H1 (cell line): ENCODE results near the gene VWCE. TPM values are rescaled to one million over a fixed set of nuclear protein-coding genes. Genes with fewer than 3 reads are reported as not detected.

ENCODE experiments used
- CTCF ChIA-PET: fragments of 300-600 bp; sonication (Branson Sonifier 250); formaldehyde crosslinking; loops from one replicate; lab custom pipeline; 2021; ENCODE audit not compliant: partially characterized antibody; lab: Charles Lee
- POLR2A ChIA-PET: fragments of 300-600 bp; sonication (Branson Sonifier 250); formaldehyde crosslinking; loops from one replicate; lab custom pipeline; 2021; ENCODE audit warnings: inconsistent platforms; ENCODE audit not compliant: partially characterized antibody; lab: Charles Lee
- DNase-seq, 2 experiments: peaks; one replicate each; pipeline versions ENCODE4 v3.0.0 to v3.0.0-alpha.2; 2010 to 2022; ENCODE audit warnings: low spot score in 2 of 2, low read depth in 1 of 2, mixed read lengths in 1 of 2
- FAIRE-seq: peaks from 2 replicates; lab custom pipeline; 2011; peaks lifted over from hg19 to GRCh38; lab: Jason Lieb, UNC
- H2AFZ ChIP-seq: 2 replicates; pipeline ENCODE4 v1.8.1; 2012; ENCODE audit warnings: low read length, inconsistent platforms
- H2AK5ac ChIP-seq: 2 replicates; pipeline ENCODE4 v1.6.1; 2013; ENCODE audit warnings: low read depth, low read length
- H2BK120ac ChIP-seq: replicated peaks from 2 replicates; pipeline ENCODE3; 2013; ENCODE audit warnings: low read depth, low read length, inconsistent platforms
- H2BK12ac ChIP-seq: 2 replicates; pipeline ENCODE4 v1.6.1; 2013; ENCODE audit warnings: low read depth, low read length
- H2BK15ac ChIP-seq: 2 replicates; pipeline ENCODE4 v1.6.1; 2013; ENCODE audit warnings: low read length
- H2BK20ac ChIP-seq: 2 replicates; pipeline ENCODE4 v1.6.1; 2013; ENCODE audit warnings: low read length
- H2BK5ac ChIP-seq: 2 replicates; pipeline ENCODE4 v1.6.1; 2013; ENCODE audit warnings: low read depth, low read length
- H3K14ac ChIP-seq: 2 replicates; pipeline ENCODE4 v1.6.1; 2013; ENCODE audit warnings: inconsistent platforms; ENCODE audit not compliant: insufficient read length
- H3K18ac ChIP-seq: 2 replicates; pipeline ENCODE4 v1.6.1; 2013; ENCODE audit warnings: low read length; ENCODE audit errors: extremely low read depth
- H3K23ac ChIP-seq: 2 replicates; pipeline ENCODE4 v1.6.1; 2013; ENCODE audit warnings: inconsistent platforms; ENCODE audit not compliant: insufficient read length
- H3K23me2 ChIP-seq: 2 replicates; pipeline ENCODE4 v1.6.1; 2013; ENCODE audit warnings: low read depth, low read length
- H3K27ac ChIP-seq: 2 replicates; pipeline ENCODE4 v1.6.1; 2011; ENCODE audit warnings: low read depth, low read length, inconsistent platforms
- H3K27me3 ChIP-seq, 4 experiments: replicated peaks in 1 of 4; 1 replicate in 1 of 4; 2 replicates in 3 of 4; pipeline versions ENCODE4 v1.6.1 to v1.8.1; 2011 to 2013; ENCODE audit warnings: low read length in 3 of 4, mild to moderate bottlenecking in 3 of 4, inconsistent platforms in 2 of 4, mixed read lengths in 2 of 4, moderate library complexity in 1 of 4; ENCODE audit not compliant: control insufficient read depth in 3 of 4, insufficient read depth in 3 of 4; ENCODE audit errors: extremely low read depth in 1 of 4
- H3K36me3 ChIP-seq, 4 experiments: 2 replicates each; pipeline versions ENCODE4 v1.6.1 to v1.8.1; 2011 to 2013; ENCODE audit warnings: mild to moderate bottlenecking in 4 of 4, low read length in 3 of 4, moderate library complexity in 2 of 4, control low read depth in 1 of 4, inconsistent platforms in 1 of 4; ENCODE audit not compliant: insufficient read depth in 4 of 4, control insufficient read depth in 2 of 4
- H3K4ac ChIP-seq: replicated peaks from 2 replicates; pipeline ENCODE3; 2013; ENCODE audit warnings: low read length, low read depth, mixed read lengths, inconsistent platforms; ENCODE audit not compliant: insufficient read length
- H3K4me1 ChIP-seq, 4 experiments: replicated peaks in 1 of 4; 1 replicate in 1 of 4; 2 replicates in 3 of 4; pipeline versions ENCODE4 v1.6.1 to v1.8.1; 2011 to 2013; ENCODE audit warnings: low read length in 3 of 4, inconsistent platforms in 2 of 4, mixed read lengths in 1 of 4; ENCODE audit not compliant: insufficient read depth in 4 of 4, control insufficient read depth in 3 of 4
- H3K4me2 ChIP-seq, 2 experiments: 2 replicates each; pipeline versions ENCODE4 v1.6.1 to v1.8.1; 2011 to 2013; ENCODE audit warnings: low read depth in 2 of 2, low read length in 2 of 2, control low read depth in 1 of 2, inconsistent platforms in 1 of 2, mild to moderate bottlenecking in 1 of 2; ENCODE audit not compliant: insufficient read depth in 1 of 2
- H3K4me3 ChIP-seq, 4 experiments: fragments of 200-600, 300-600 bp in 1 of 4; sonication (generic), shearing (Covaris generic), sonication (Bioruptor Twin) in 1 of 4; 2 replicates each; pipeline versions ENCODE4 v1.5.1 to v1.8.1; 2011 to 2016; ENCODE audit warnings: low read length in 4 of 4, low read depth in 3 of 4, control low read depth in 2 of 4, inconsistent platforms in 2 of 4, mild to moderate bottlenecking in 2 of 4, mixed read lengths in 1 of 4, moderate library complexity in 1 of 4; ENCODE audit not compliant: insufficient read depth in 2 of 4; ENCODE audit errors: extremely low read depth in 1 of 4
- H3K56ac ChIP-seq: replicated peaks from 2 replicates; pipeline ENCODE3; 2013; ENCODE audit warnings: low read depth, mild to moderate bottlenecking, mixed read lengths, low read length, inconsistent platforms; ENCODE audit not compliant: insufficient read length
- H3K79me1 ChIP-seq: 2 replicates; pipeline ENCODE4 v1.6.1; 2013; ENCODE audit warnings: low read depth, low read length, control low read depth
- H3K79me2 ChIP-seq, 2 experiments: 2 replicates each; pipeline versions ENCODE4 v1.6.1 to v1.8.1; 2012 to 2013; ENCODE audit warnings: low read length in 2 of 2, mild to moderate bottlenecking in 2 of 2, inconsistent platforms in 1 of 2; ENCODE audit not compliant: insufficient read depth in 2 of 2, control insufficient read depth in 1 of 2
- H3K9ac ChIP-seq, 4 experiments: replicated peaks in 1 of 4; 1 replicate in 1 of 4; 2 replicates in 3 of 4; pipeline versions ENCODE4 v1.6.1 to v1.8.1; 2011 to 2013; ENCODE audit warnings: low read depth in 3 of 4, low read length in 3 of 4, control low read depth in 2 of 4, mild to moderate bottlenecking in 2 of 4, moderate library complexity in 2 of 4, inconsistent platforms in 1 of 4; ENCODE audit errors: extremely low read depth in 1 of 4
- H3K9me3 ChIP-seq, 2 experiments: 2 replicates each; pipeline versions ENCODE4 v1.6.1 to v1.8.1; 2012 to 2013; ENCODE audit warnings: mild to moderate bottlenecking in 2 of 2, moderate library complexity in 2 of 2, control low read depth in 1 of 2, inconsistent platforms in 1 of 2, low read depth in 1 of 2, low read length in 1 of 2, mixed read lengths in 1 of 2; ENCODE audit not compliant: insufficient read depth in 2 of 2
- H4K20me1 ChIP-seq, 2 experiments: replicated peaks in 1 of 2; 2 replicates each; pipeline versions ENCODE3 to v1.8.1; 2011 to 2013; ENCODE audit warnings: inconsistent platforms in 2 of 2, low read length in 2 of 2, mild to moderate bottlenecking in 1 of 2; ENCODE audit not compliant: insufficient read depth in 2 of 2, control insufficient read depth in 1 of 2
- H4K5ac ChIP-seq: 2 replicates; pipeline ENCODE4 v1.6.1; 2013; ENCODE audit warnings: low read length, low read depth, mixed read lengths, inconsistent platforms; ENCODE audit not compliant: insufficient read length
- H4K8ac ChIP-seq: 2 replicates; pipeline ENCODE4 v1.8.0; 2013; ENCODE audit warnings: mild to moderate bottlenecking, moderate library complexity, low read length, inconsistent platforms; ENCODE audit not compliant: insufficient read depth; ENCODE audit errors: extremely low read depth
- H4K91ac ChIP-seq: replicated peaks from 2 replicates; pipeline ENCODE3; 2013; ENCODE audit warnings: low read length, mixed read lengths, inconsistent platforms; ENCODE audit not compliant: insufficient read length
- E2F6 ChIP-seq: IDR thresholded peaks from 2 replicates; pipeline ENCODE4 v1.6.1; 2012; ENCODE audit warnings: inconsistent platforms
- EP300 ChIP-seq, 2 experiments: IDR thresholded peaks; 1 replicate in 1 of 2; 2 replicates in 1 of 2; pipeline ENCODE4 v1.6.1; 2011 to 2012; ENCODE audit warnings: low read depth in 2 of 2, low read length in 2 of 2, mild to moderate bottlenecking in 2 of 2, borderline replicate concordance in 1 of 2, inconsistent platforms in 1 of 2, moderate library complexity in 1 of 2
- HDAC2 ChIP-seq, 2 experiments: fragments of 300-600 bp in 1 of 2; sonication (generic) in 1 of 2; IDR thresholded peaks; 2 replicates each; pipeline ENCODE4 v1.6.1; 2011 to 2012; ENCODE audit warnings: low read depth in 2 of 2, low read length in 2 of 2, mild to moderate bottlenecking in 2 of 2, moderate library complexity in 2 of 2, borderline replicate concordance in 1 of 2, inconsistent platforms in 1 of 2
- MAX ChIP-seq: IDR thresholded peaks from 2 replicates; pipeline ENCODE4 v1.6.1; 2012; ENCODE audit warnings: inconsistent platforms
- POLR2AphosphoS5 ChIP-seq: IDR thresholded peaks from 2 replicates; pipeline ENCODE4 v1.6.1; 2011; ENCODE audit warnings: low read depth, low read length
- SAP30 ChIP-seq: fragments of 300-600 bp; sonication (generic); IDR thresholded peaks from 2 replicates; pipeline ENCODE4 v1.7.1; 2012; ENCODE audit warnings: low read length, moderate library complexity, mild to moderate bottlenecking, inconsistent platforms; ENCODE audit not compliant: insufficient read depth, insufficient replicate concordance
- SIN3A ChIP-seq, 2 experiments: IDR thresholded peaks in 1 of 2; conservative IDR thresholded peaks in 1 of 2; 2 replicates each; pipeline ENCODE4 v1.6.1; 2011 to 2012; ENCODE audit warnings: low read length in 2 of 2, improper control_type of control experiment in 1 of 2, low read depth in 1 of 2, mild to moderate bottlenecking in 1 of 2
- WGBS, 2 experiments: shearing (Covaris generic) in 1 of 2; methylation state at CpG; one replicate each; pipeline versions ENCODE4 v1.1.6 to v1.1.7; 2013 to 2015; ENCODE audit warnings: low lambda C conversion rate in 2 of 2, mixed read lengths in 2 of 2, inconsistent platforms in 1 of 2, low coverage in 1 of 2, missing lambda C conversion rate in 1 of 2; ENCODE audit not compliant: insufficient replicate concordance in 2 of 2, insufficient coverage in 1 of 2, insufficient read length in 1 of 2; ENCODE audit errors: extremely low coverage in 1 of 2, missing lambda C conversion rate in 1 of 2; 5-methylcytosine and 5-hydroxymethylcytosine counted together
- polyA plus RNA-seq, 7 experiments: library from polyadenylated mRNA; depleted of rRNA in 3 of 7; stranded (reverse) in 5 of 7; unstranded in 2 of 7; fragments of >200 nt in 5 of 7; fragments of 200-250 nt in 2 of 7; gene quantifications; 1 replicate in 5 of 7; 2 replicates in 1 of 7; 4 replicates in 1 of 7; pipeline versions ENCODE4 v1.2.1 to v1.2.3, GENCODE V29; 2011 to 2013; ENCODE audit warnings: missing spikeins in 2 of 7, mixed read lengths in 2 of 7
- total RNA-seq: library from RNA; stranded (reverse); fragmentation: NEBNext Ultra II Directional; extraction: Animal tissue kit (Norgen Biotek cat#: 25700); gene quantifications from 2 replicates; pipeline ENCODE4 v1.2.1, GENCODE V29; 2021

VWCE gene
- total and polyA plus RNA-seq, 2 of the 8 experiments (the other 6 are each of a cell fraction or from before 2014, with no cell fraction given): 9.5 to 12.3 TPM

GRCh38 chr11:61333550-61334433, 38.7 kb upstream of the VWCE start:
- H2AK5ac ChIP-seq: peak overlapping the region; percentile 95
- POLR2A ChIA-PET: interaction anchor here (0.6 to 39.7 kb wide), 21 partner anchors 8 to 1580 kb away, joined by 3 to 1106 read pairs (median 4); partner anchors contain the start of genes CPSF7, CYB561A3, SDHAF2 and TMEM138
- CTCF ChIA-PET: interaction anchor here (0.9 to 10.1 kb wide), 7 partner anchors 14 to 103 kb away, joined by 3 to 290 read pairs (median 41); partner anchors contain the start of genes CYB561A3, TMEM138 and TMEM216
- peak overlapping the region; percentile 33 for H3K14ac ChIP-seq
- no peaks in the 10 kb centered on the region for H3K9me3 ChIP-seq
- H3K4me2 ChIP-seq: peak overlapping the region; percentile 80 to 98
- H2BK20ac ChIP-seq: 0 out of 2 replicates have a peak overlapping the region, but pooled peaks have one; percentile 19
- peaks cover 6% of the 10 kb centered on the region; the same call in 1 of the 2 replicates for H3K79me1 ChIP-seq
- peak overlapping the region; percentile 80 for H3K56ac ChIP-seq
- H3K9ac ChIP-seq: peak overlapping the region; percentile 93 to 99 (median 98)
- peak overlapping the region; percentile 94 for H4K8ac ChIP-seq
- peaks cover 9% of the 10 kb centered on the region; the same call in 1 of the 2 replicates for H3K23me2 ChIP-seq
- H3K27me3 ChIP-seq: no peaks in the 10 kb centered on the region
- peaks cover 0 to 11% of the 10 kb centered on the region in 2 experiments for H4K20me1 ChIP-seq
- peaks cover 8 to 16% (median 13%) of the 10 kb centered on the region in 4 experiments for H3K36me3 ChIP-seq
- H3K18ac ChIP-seq: peak overlapping the region; percentile 91
- 39% methylated on average over 19 of the region's 19 CpGs; no CpG with 5 or more reads in 1 of the 2 experiments for whole genome bisulfite sequencing, 2 experiments
- peak overlapping the region; percentile 75; the same call in 1 of the 2 replicates for H2BK12ac ChIP-seq
- H2AFZ ChIP-seq: peak overlapping the region; percentile 96
- peaks cover 23 to 45% of the 10 kb centered on the region in 2 experiments for H3K79me2 ChIP-seq
- H3K27ac ChIP-seq: peak overlapping the region; percentile 96
- peak overlapping the region; percentile 79 to 96 (median 92) for H3K4me3 ChIP-seq
- H3K4ac ChIP-seq: peak overlapping the region; percentile 99
- H4K91ac ChIP-seq: peak overlapping the region; percentile 98
- peak overlapping the region; percentile 88 for H4K5ac ChIP-seq
- FAIRE-seq (no peak), DNase-seq (no peak)
- peak overlapping the region; percentile 96 for H2BK5ac ChIP-seq
- H2BK15ac ChIP-seq: peak overlapping the region; percentile 96
- H2BK120ac ChIP-seq: peak overlapping the region; percentile 94
- peaks cover 5 to 14% (median 9%) of the 10 kb centered on the region in 4 experiments for H3K4me1 ChIP-seq
- H3K23ac ChIP-seq: peak overlapping the region; percentile 79
- TF ChIP-seq EP300 (IDR thresholded peaks at IDR 0.05; ENCODE audit: borderline replicate concordance in 1 of 2, low read depth in 2 of 2, low read length in 2 of 2) (no peak), E2F6 (peak; percentile 51; the same call in 1 of the 2 replicates), HDAC2 (IDR thresholded peaks at IDR 0.05; ENCODE audit: borderline replicate concordance in 1 of 2, low read depth in 2 of 2, low read length in 2 of 2) (peak in 1 of 2 experiments; percentile 94; a peak in 1 of 4 replicates), POLR2AphosphoS5 (no peak), SIN3A (conservative IDR thresholded peaks at IDR 0.05 in 1 of 2, IDR thresholded peaks at IDR 0.05 in 1 of 2; ENCODE audit: low read depth in 1 of 2, low read length in 2 of 2) (0 out of 4 replicates have a peak, but pooled peaks of 1 of the 2 experiments have one; percentile 18), SAP30 (peak; percentile 92), MAX (peak; percentile 69)
